SK-MEL-5 (cell line): Measurements from ENCODE around the gene NOTCH2NLA. TPM values are rescaled to one million over a fixed set of nuclear protein-coding genes. Genes with fewer than 3 reads are reported as not detected.
"Not testable (repeated sequence)": the region's sequence is repeated elsewhere in the genome, so short reads cannot be mapped to it uniquely, and the experiment has no call there.

Experiments used
- DNase-seq: peaks from one replicate; pipeline ENCODE4 v3.0.0-alpha.2; 2016; ENCODE audit warnings: low read depth, low spot score
- in situ Hi-C: cut with HindIII; loops from 2 replicates; pipeline ENCODE4 v1.10.0; 2016; ENCODE audit warnings: low sequenced_read_pairs, high pct_unique_total_duplicates, low pct_unique_long_range_greater_than_20kb
- polyA plus RNA-seq, 2 experiments: library from polyadenylated mRNA; depleted of rRNA; stranded (reverse); fragments of >200 nt; gene quantifications; 2 replicates each; pipeline ENCODE4 v1.2.3, GENCODE V29; 2015
- total RNA-seq: library from RNA; depleted of rRNA; stranded (reverse); fragments of >200 nt; shearing (Covaris generic); gene quantifications from 2 replicates; pipeline ENCODE4 v1.2.3, GENCODE V29; 2014; rRNA removed

The NOTCH2NLA gene
- 31.3 and 37.2 TPM in 2 replicates for total RNA-seq
- polyA plus RNA-seq (2015; cell fraction: cytosol; rRNA removed): 22.5 and 25.7 TPM in 2 replicates
- polyA plus RNA-seq (2015; cell fraction: nucleus; rRNA removed): 6.2 and 12.0 TPM in 2 replicates

GRCh38 chr1:146228710-146229477 is at the start of gene NOTCH2NLA:
Gene NOTCH2NLA (minus strand): TSS chr1:146229021. CDS start chr1:146189337, 39,684 bp downstream.
- DNase-seq, in situ Hi-C loops: not testable (repeated sequence)

DNA sequence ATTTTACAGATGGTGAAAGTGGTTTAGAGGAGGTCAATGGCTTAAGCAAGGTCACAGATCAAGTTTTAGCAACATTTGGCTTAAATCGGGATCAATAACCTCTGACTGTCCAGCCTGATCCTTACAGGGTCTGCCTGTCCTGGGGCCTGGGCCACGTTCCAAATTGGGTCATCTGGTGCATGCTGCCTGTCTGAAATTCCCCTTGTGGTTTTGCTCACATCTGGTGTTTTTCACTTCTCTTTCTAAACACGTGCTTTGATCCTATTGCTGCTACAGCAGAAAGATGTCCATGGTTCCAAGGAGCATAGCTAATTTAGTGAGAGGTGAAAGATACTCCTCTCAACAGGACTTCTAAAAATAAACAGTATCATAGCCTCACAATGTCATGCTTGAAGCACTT is 49.5 kb upstream of the NOTCH2NLA start:
- in situ Hi-C loops: not testable (repeated sequence)

DNA sequence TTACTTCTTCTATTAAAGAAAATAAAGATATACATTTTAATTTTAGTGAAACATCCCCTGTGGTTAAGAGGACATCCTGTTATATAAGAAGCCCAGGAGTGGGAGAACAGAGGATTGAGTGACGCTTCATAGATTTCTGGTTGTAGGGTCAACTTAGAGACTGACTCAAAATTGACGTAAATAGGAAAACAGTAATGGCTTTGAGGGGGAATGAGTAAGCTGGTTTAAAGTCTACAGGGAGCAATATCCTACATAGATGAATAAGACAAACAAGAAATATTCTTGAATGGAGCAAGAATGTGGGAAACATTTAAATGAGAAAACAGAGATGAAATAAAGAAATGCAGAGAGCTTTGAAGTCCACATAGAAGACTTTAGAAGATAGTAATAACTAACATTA is 48.3 kb upstream of the NOTCH2NLA start:
- in situ Hi-C loops, DNase-seq: not testable (repeated sequence)

More for the DNA sequence above, 49.5 kb upstream of the NOTCH2NLA start:
- not testable (repeated sequence) for DNase-seq

- in situ Hi-C loops, DNase-seq: not testable (repeated sequence)
Observed at GRCh38 chr1:146274083-146274482, 45.3 kb upstream of the NOTCH2NLA start.

GRCh38 chr1:146273194-146273593 is 44.4 kb upstream of the NOTCH2NLA start:
- DNase-seq, in situ Hi-C loops: not testable (repeated sequence)

DNA sequence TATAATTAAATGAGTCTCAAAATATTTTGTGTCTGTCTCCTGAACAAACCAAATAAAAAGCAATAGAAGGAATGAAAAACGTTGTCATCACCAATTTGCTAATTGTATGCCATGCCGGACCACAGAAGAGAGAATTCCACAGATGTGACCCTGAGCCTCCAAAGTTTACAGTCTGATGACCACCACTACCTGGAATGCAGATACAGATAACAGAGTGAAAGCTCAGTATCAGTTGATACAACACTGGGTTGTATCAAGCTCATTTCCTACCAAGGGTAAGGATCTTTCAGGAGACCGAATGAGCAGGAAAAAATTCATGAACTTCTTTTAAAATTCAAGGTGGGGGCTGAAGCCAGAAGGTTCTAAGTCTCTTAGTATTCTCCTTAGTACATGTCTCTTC is 43.9 kb upstream of the NOTCH2NLA start:
- DNase-seq, in situ Hi-C loops: not testable (repeated sequence)

DNA sequence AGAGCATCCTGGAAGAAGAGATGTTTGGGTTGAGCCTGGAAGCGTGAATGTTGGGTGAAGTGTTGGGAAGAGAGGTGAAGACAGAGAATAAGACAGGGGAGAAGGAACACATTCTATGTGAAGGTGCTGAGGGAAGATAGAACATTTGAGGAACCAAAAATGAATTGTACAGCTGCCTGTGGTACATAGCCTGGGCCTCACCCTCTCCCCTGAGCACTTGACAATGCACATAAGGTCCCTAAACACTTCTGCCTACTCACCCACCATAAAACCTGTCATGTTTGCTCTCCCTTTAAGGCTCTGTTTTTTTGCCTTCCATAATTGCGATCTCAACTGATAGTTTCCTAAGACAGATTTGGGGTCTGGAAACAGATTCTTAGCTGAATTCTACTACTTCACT is 43.2 kb upstream of the NOTCH2NLA start:
- in situ Hi-C loops, DNase-seq: not testable (repeated sequence)

DNA sequence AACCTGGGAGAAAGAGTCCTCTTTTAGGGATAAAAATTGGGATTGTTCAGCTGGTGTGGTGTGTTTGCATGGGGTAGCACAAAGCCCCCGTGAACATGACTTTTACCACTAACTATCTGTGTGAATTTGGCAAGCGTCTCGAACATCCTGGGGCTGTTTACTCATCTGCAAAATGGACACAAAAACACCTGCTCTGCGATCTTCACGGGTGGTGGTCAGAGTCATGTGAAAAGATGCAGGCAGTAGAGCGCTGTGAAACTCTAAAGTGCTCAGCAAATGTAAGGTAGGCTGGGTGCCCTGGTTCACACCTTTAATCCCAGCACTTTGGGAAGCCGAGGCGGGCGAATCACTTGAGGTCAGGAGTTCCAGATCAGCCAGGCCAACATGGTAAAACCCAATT is 41.3 kb upstream of the NOTCH2NLA start:
- in situ Hi-C loops, DNase-seq: not testable (repeated sequence)

- DNase-seq, in situ Hi-C loops: not testable (repeated sequence)
Observed at GRCh38 chr1:146266179-146266748, 37.4 kb upstream of the NOTCH2NLA start.

GRCh38 chr1:146264761-146265160 is 35.9 kb upstream of the NOTCH2NLA start:
- DNase-seq, in situ Hi-C loops: not testable (repeated sequence)

DNA sequence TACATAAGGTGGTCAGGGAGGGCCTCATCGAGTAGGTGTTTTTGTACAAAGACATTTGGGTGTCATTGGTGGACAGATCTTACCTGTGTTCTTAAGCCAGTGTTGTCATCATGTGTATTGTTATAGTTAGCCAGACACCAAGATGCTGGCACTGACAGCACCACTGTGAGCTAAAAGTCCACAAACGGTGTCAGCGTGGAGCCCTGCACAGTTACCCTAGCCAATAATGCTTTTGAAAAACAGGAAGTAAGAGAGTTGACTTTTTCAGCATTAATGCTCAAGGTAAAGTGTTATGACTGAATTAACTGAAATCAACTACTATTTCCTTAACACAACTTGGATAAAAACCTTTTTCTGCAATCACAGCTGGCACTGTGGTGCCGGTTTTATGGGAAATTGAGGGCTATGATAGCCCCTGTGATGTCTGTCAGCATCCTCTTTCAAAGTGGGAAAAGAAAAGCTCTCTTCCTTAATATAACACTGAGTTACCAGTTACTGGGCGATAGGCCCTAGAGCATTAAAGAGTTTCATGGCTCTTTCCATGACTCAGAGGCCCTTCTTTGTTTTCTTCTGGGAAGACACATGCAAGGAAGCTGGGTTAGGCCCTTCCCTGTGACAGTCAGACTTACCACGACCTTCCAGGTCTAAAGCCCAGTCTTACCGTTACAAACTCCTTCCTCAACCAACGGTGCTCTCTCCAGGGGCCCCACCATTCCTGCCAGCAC is 31.3 kb upstream of the NOTCH2NLA start:
- in situ Hi-C loops, DNase-seq: not testable (repeated sequence)

DNA sequence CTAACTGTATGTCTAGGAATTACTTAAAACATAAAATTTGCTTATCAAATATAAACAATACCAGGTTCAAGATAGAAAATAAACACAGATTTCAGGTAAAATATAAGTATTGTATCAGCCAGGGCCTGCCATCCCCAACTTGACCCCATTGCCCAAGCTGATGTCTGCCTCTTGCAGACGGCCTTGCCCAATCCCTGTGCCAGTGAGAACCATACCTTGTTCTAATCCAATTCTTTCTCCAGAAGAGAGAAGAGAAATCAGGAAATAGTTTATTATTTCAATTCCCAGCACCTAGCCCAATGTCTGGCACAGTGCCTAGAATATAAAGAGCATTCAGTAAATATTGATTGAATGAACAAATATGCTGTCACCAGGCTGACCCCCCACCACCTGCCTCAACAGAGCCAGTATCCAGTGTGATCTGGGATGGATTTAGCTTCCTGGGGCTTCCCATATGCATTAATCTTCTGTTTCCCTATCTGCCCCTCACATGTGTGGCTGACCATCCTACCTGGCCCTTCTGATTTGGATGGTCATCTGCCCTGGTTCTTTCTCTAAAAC is 29.3 kb upstream of the NOTCH2NLA start:
- in situ Hi-C loops: not testable (repeated sequence)

GRCh38 chr1:146254569-146255197 is 25.9 kb upstream of the NOTCH2NLA start:
- DNase-seq, in situ Hi-C loops: not testable (repeated sequence)

More for the DNA sequence above, 29.3 kb upstream of the NOTCH2NLA start:
- DNase-seq: not testable (repeated sequence)

- in situ Hi-C loops, DNase-seq: not testable (repeated sequence)
Observed at GRCh38 chr1:146253249-146253855, 24.5 kb upstream of the NOTCH2NLA start.

DNA sequence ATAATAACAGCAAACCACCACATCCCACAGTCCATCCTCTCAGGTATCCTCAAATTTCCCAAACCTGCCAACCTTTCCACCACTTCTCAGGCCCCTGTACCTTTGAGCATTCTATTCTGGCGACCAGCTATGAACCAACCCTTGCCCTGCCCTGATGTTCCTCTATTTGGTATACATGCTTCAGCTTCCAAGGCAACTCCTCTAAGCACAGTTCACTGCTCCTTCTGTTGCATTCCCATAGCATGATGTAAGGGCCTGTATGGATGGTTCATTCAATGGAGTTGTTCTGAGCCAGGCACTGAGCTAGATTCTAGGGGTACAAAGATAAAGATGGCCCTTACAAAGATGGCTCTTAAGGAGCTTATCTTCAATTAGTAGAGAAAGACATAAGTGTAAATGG is 22.7 kb upstream of the NOTCH2NLA start:
- DNase-seq, in situ Hi-C loops: not testable (repeated sequence)

GRCh38 chr1:146248643-146249042 is 19.8 kb upstream of the NOTCH2NLA start:
- DNase-seq, in situ Hi-C loops: not testable (repeated sequence)

- in situ Hi-C loops: not testable (repeated sequence)
Observed at GRCh38 chr1:146236626-146237025, 7.8 kb upstream of the NOTCH2NLA start.

More at GRCh38 chr1:146236626-146237025, 7.8 kb upstream of the NOTCH2NLA start:
- not testable (repeated sequence) for DNase-seq
